A673 (cell line): ENCODE measurements around the gene JMJD1C. TPM values are rescaled to one million over a fixed set of nuclear protein-coding genes. Genes with fewer than 3 reads are reported as not detected.
A peak's percentile ranks its signal among the peaks of the same experiment; 100 is the strongest.

Experiments used
- BruUV-seq: library from RNA; stranded (reverse); fragments of 400-500 nt; replicated peaks from 2 replicates; lab custom pipeline; 2021; lab: Mats Ljungman, UMichigan
- CTCF ChIA-PET: fragments of 300-600 bp; sonication (Branson Sonifier 250); formaldehyde crosslinking; loops from one replicate; lab custom pipeline; 2022; ENCODE audit warnings: antibody characterized with exemption; lab: Charles Lee
- POLR2A ChIA-PET: fragments of 300-600 bp; sonication (Branson Sonifier 250); formaldehyde crosslinking; loops from one replicate; lab custom pipeline; 2022; ENCODE audit warnings: antibody characterized with exemption; ENCODE audit not compliant: low non-redundant PET; lab: Charles Lee
- DNase-seq: peaks from one replicate; pipeline ENCODE4 v3.0.0-alpha.2; 2015; ENCODE audit warnings: low spot score
- H3K27ac ChIP-seq: fragments of 200-600 bp; sonication (generic); 2 replicates; pipeline ENCODE4 v1.5.1; 2016; ENCODE audit warnings: mixed run types, low read depth, mild to moderate bottlenecking, mixed read lengths, antibody characterized with exemption, low read length; ENCODE audit not compliant: poor library complexity, severe bottlenecking
- H3K27me3 ChIP-seq: fragments of 200-600 bp; sonication (generic); replicated peaks from 2 replicates; pipeline ENCODE4 v1.6.1; 2017; ENCODE audit warnings: mixed run types, low read depth, mild to moderate bottlenecking, mixed read lengths, antibody characterized with exemption, low read length; ENCODE audit not compliant: insufficient read depth, poor library complexity
- H3K36me3 ChIP-seq: fragments of 200-600 bp; sonication (generic); 2 replicates; pipeline ENCODE4 v1.6.1; 2016; ENCODE audit warnings: mixed run types, mild to moderate bottlenecking, mixed read lengths, antibody characterized with exemption, low read length; ENCODE audit not compliant: insufficient read depth, poor library complexity, severe bottlenecking
- H3K4me1 ChIP-seq: fragments of 200-600 bp; sonication (generic); 2 replicates; pipeline ENCODE4 v1.6.1; 2017; ENCODE audit warnings: mixed run types, mild to moderate bottlenecking, mixed read lengths, antibody characterized with exemption, low read length; ENCODE audit not compliant: insufficient read depth, poor library complexity, severe bottlenecking
- H3K4me3 ChIP-seq: fragments of 200-600 bp; sonication (generic); 2 replicates; pipeline ENCODE4 v1.5.1; 2016; ENCODE audit warnings: low read depth, mixed run types, mild to moderate bottlenecking, mixed read lengths, low read length; ENCODE audit not compliant: poor library complexity, severe bottlenecking
- H3K9me3 ChIP-seq: fragments of 200-600 bp; sonication (generic); 2 replicates; pipeline ENCODE4 v1.6.1; 2016; ENCODE audit warnings: mixed run types, low read depth, mild to moderate bottlenecking, mixed read lengths, antibody characterized with exemption, low read length; ENCODE audit not compliant: poor library complexity, severe bottlenecking
- EZH2 ChIP-seq: fragments of 200-600 bp; sonication (generic); IDR thresholded peaks from 2 replicates; pipeline ENCODE4 v1.6.1; 2017; ENCODE audit warnings: borderline replicate concordance, low read depth, mild to moderate bottlenecking, mixed read lengths, antibody characterized with exemption, low read length; ENCODE audit not compliant: poor library complexity, severe bottlenecking
- intact Hi-C: fragments of 100-400 bp; cut with micrococcal nuclease; formaldehyde crosslinking; loops from one replicate; pipeline ENCODE4 v1.10.0; 2022; ENCODE audit not compliant: unreplicated experiment
- microRNA-seq: library from miRNA; unstranded; fragments of <30 nt; microRNA quantifications from one replicate; pipeline ENCODE4 v1.2.0, GENCODE V29; 2021
- total RNA-seq: library from RNA; stranded (reverse); gene quantifications from 2 replicates; pipeline ENCODE4 v1.2.3, GENCODE V29; 2021
- TF ChIP-seq, protein P1 (sequence below): fragments of 300-800, 200-600 bp; sonication (generic); conservative IDR thresholded peaks from 2 replicates; pipeline ENCODE4 v1.5.1; 2017; ENCODE audit warnings: low read depth, mild to moderate bottlenecking, antibody characterized with exemption, low read length, moderate library complexity, mixed read lengths

Gene JMJD1C
- total RNA-seq, 1 experiment from 2014 or later: 71.4 TPM

DNA sequence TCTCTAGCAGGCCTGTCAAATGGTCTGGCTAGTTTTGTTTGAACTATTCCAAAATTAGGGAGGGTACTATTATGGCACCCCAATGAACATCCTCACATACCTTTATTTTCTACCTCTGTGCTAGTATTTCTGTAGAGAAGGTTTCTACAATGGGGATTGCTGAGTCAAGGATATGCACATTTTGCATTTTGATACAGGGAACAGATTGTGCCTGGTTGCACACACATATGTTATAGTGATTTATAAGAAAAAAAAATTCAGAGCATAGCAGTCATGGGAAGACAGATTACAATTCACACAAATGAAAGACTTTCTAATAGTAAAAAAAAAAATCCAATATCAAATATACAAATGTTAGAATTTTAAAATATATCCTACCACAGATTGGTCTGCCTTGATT lies 346.7 kb downstream of the JMJD1C start:
- intact Hi-C loops: no loop called here
- TF ChIP-seq EZH2: no peak
- TF ChIP-seq, protein P1, sequence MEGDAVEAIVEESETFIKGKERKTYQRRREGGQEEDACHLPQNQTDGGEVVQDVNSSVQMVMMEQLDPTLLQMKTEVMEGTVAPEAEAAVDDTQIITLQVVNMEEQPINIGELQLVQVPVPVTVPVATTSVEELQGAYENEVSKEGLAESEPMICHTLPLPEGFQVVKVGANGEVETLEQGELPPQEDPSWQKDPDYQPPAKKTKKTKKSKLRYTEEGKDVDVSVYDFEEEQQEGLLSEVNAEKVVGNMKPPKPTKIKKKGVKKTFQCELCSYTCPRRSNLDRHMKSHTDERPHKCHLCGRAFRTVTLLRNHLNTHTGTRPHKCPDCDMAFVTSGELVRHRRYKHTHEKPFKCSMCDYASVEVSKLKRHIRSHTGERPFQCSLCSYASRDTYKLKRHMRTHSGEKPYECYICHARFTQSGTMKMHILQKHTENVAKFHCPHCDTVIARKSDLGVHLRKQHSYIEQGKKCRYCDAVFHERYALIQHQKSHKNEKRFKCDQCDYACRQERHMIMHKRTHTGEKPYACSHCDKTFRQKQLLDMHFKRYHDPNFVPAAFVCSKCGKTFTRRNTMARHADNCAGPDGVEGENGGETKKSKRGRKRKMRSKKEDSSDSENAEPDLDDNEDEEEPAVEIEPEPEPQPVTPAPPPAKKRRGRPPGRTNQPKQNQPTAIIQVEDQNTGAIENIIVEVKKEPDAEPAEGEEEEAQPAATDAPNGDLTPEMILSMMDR: no peak
- POLR2A ChIA-PET: no interaction called here
- no TSS peak for BruUV-seq
- H3K36me3 ChIP-seq: no peaks in the 10 kb centered on the region
- H3K27ac ChIP-seq: no peak overlapping the region
- no peaks in the 10 kb centered on the region for H3K9me3 ChIP-seq
- no peaks in the 10 kb centered on the region for H3K4me1 ChIP-seq
- DNase-seq: no peak
- no peak overlapping the region for H3K4me3 ChIP-seq
- CTCF ChIA-PET: no interaction called here
- no peaks in the 10 kb centered on the region for H3K27me3 ChIP-seq

Small RNA genes lying within 50 kb of the gene (microRNA-seq; reads per million reads assigned to microRNA genes)
- 860 reads per million, percentile 79 among the genes with 10 or more reads in this experiment for gene MIR1296

Other genes starting within 250 kb of the JMJD1C start
- gene REEP3, start 55.4 kb upstream of the JMJD1C start, total RNA-seq: 39.6 and 51.4 TPM in 2 replicates